Body of pancreas (tissue), 4 donors: ENCODE measurements around the gene TYW1B.
"Not testable (repeated sequence)": the region's sequence is repeated elsewhere in the genome, so short reads cannot be mapped to it uniquely, and the experiment has no call there.

Source experiments
- POLR2A ChIP-seq, 3 donors: fragments of 450-650 bp; IDR thresholded peaks; one replicate each; pipeline ENCODE4 v1.6.1; 2016; ENCODE audit warnings: antibody characterized with exemption in 3 of 3, mild to moderate bottlenecking in 2 of 3
- TF ChIP-seq, protein P1 (sequence below), 7 experiments: fragments of 450-650 bp in 4 of 7; fragments of 200-600 bp in 3 of 7; sonication (generic) in 3 of 7; IDR thresholded peaks; one replicate each; pipeline ENCODE4 v1.5.1; 2016 to 2019; ENCODE audit warnings: antibody characterized with exemption in 7 of 7

DNA sequence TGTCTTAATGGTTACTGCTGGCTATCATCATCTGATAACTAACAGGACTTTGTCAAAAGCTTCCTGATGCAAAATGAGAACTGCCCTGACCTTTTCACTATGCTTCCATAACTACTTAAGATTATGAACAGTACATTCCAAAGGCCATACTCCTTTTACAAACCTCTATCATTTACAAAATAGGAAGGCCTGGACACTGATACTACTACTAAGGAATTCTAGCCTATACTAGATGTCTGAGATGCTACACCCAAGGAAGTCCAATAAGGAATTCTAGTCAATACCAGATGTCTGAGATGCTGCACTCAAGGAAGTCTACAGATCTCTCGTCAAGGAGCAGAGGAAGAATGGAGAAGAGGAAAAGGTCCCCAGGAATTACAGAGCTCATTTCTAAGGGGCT lies 130.9 kb downstream of the TYW1B start:
- TF ChIP-seq, protein P1, sequence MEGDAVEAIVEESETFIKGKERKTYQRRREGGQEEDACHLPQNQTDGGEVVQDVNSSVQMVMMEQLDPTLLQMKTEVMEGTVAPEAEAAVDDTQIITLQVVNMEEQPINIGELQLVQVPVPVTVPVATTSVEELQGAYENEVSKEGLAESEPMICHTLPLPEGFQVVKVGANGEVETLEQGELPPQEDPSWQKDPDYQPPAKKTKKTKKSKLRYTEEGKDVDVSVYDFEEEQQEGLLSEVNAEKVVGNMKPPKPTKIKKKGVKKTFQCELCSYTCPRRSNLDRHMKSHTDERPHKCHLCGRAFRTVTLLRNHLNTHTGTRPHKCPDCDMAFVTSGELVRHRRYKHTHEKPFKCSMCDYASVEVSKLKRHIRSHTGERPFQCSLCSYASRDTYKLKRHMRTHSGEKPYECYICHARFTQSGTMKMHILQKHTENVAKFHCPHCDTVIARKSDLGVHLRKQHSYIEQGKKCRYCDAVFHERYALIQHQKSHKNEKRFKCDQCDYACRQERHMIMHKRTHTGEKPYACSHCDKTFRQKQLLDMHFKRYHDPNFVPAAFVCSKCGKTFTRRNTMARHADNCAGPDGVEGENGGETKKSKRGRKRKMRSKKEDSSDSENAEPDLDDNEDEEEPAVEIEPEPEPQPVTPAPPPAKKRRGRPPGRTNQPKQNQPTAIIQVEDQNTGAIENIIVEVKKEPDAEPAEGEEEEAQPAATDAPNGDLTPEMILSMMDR (IDR thresholded peaks at IDR 0.05): not testable (repeated sequence)
- TF ChIP-seq POLR2A (IDR thresholded peaks at IDR 0.05): not testable (repeated sequence)
